Parathyroid adenoma (tissue), 2 donors: ENCODE data around the gene CEP85.

ENCODE experiments used
- H2AFZ ChIP-seq: fragments of 300-600 bp; sonication (generic); one replicate; pipeline ENCODE4 v1.7.0; 2017; ENCODE audit warnings: antibody characterized with exemption, mild to moderate bottlenecking
- H3K27ac ChIP-seq: fragments of 300-600 bp; sonication (generic); one replicate; pipeline ENCODE4 v1.7.0; 2017
- H3K27me3 ChIP-seq: fragments of 300-600 bp; sonication (generic); one replicate; pipeline ENCODE4 v1.7.0; 2017; ENCODE audit warnings: low read length; ENCODE audit not compliant: control insufficient read depth, insufficient read depth
- H3K36me3 ChIP-seq: fragments of 300-600 bp; sonication (generic); one replicate; pipeline ENCODE4 v1.7.0; 2017; ENCODE audit warnings: low read length; ENCODE audit not compliant: control insufficient read depth, insufficient read depth
- H3K4me1 ChIP-seq: fragments of 300-600 bp; sonication (generic); one replicate; pipeline ENCODE4 v1.7.0; 2017; ENCODE audit warnings: control low read depth
- H3K4me2 ChIP-seq: fragments of 300-600 bp; sonication (generic); one replicate; pipeline ENCODE4 v1.7.0; 2017; ENCODE audit warnings: low read length
- H3K4me3 ChIP-seq: fragments of 300-600 bp; sonication (generic); one replicate; pipeline ENCODE4 v1.7.0; 2017; ENCODE audit warnings: low read depth, low read length
- H3K79me2 ChIP-seq: fragments of 300-600 bp; sonication (generic); one replicate; pipeline ENCODE4 v1.7.0; 2017; ENCODE audit warnings: control low read depth
- H3K9ac ChIP-seq: fragments of 300-600 bp; sonication (generic); one replicate; pipeline ENCODE4 v1.7.0; 2017; ENCODE audit warnings: mild to moderate bottlenecking
- H3K9me3 ChIP-seq: fragments of 300-600 bp; sonication (generic); one replicate; pipeline ENCODE4 v1.7.0; 2017; ENCODE audit warnings: low read length; ENCODE audit not compliant: control insufficient read depth
- TF ChIP-seq, protein P1 (sequence below): fragments of 300-600 bp; sonication (generic); IDR thresholded peaks from one replicate; pipeline ENCODE4 v1.7.0; 2017; ENCODE audit warnings: antibody characterized with exemption, mild to moderate bottlenecking
- donor health status: primary hyperparathyroidism.

CEP85 gene

DNA sequence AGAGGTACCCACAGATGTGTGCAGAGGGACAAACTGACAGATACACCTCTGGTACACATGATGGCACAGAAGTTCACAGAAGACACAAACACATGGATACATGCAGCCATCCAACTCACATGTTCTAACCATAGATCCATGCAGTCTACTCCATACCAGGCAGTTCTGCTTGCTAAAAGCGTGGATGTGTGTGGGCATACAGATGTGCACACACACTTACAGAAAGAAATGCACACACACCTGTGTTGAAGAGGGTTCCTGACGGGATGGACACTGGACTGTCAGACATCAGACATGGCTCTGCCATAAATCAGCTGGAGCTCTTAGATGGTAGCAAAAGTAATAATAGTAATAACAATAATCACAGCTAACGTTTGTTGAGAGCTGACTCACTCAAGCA is 90.5 kb downstream of the CEP85 start:
- Histone ChIP-seq H3K4me2 (no peak overlapping the region), H3K4me1 (no peaks in the 10 kb centered on the region), H3K4me3 (no peak overlapping the region), H3K9ac (no peak overlapping the region), H2AFZ (no peak overlapping the region), H3K79me2 (no peaks in the 10 kb centered on the region), H3K36me3 (no peaks in the 10 kb centered on the region), H3K27me3 (no peaks in the 10 kb centered on the region), H3K27ac (no peak overlapping the region), H3K9me3 (no peaks in the 10 kb centered on the region)
- TF ChIP-seq, protein P1, sequence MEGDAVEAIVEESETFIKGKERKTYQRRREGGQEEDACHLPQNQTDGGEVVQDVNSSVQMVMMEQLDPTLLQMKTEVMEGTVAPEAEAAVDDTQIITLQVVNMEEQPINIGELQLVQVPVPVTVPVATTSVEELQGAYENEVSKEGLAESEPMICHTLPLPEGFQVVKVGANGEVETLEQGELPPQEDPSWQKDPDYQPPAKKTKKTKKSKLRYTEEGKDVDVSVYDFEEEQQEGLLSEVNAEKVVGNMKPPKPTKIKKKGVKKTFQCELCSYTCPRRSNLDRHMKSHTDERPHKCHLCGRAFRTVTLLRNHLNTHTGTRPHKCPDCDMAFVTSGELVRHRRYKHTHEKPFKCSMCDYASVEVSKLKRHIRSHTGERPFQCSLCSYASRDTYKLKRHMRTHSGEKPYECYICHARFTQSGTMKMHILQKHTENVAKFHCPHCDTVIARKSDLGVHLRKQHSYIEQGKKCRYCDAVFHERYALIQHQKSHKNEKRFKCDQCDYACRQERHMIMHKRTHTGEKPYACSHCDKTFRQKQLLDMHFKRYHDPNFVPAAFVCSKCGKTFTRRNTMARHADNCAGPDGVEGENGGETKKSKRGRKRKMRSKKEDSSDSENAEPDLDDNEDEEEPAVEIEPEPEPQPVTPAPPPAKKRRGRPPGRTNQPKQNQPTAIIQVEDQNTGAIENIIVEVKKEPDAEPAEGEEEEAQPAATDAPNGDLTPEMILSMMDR = no peak

DNA sequence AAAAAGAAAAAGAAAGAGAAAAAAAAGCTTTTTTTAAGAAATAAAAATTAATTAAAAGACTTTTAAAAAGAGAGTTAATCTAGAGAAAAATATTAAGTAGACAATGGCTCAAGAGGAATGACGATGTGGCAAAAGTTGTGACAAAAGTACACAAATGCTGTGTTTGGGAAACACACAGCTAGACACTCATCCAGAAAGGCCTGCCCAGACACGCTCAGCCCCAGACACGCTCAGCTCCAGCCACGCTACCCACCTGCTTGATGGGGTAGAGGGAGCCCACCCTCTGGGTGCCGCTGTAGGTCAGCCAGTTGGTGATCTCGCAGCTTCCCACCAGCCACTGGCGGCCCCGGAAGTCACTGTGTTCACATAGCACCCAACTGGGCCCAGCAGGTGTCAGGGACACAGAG is 94.0 kb downstream of the CEP85 start:
- no peak overlapping the region for H3K27ac ChIP-seq
- no peak overlapping the region for H3K4me3 ChIP-seq
- TF ChIP-seq, protein P1 = no peak
- no peaks in the 10 kb centered on the region for H3K79me2 ChIP-seq
- no peak overlapping the region for H3K9ac ChIP-seq
- H3K4me1 ChIP-seq = no peaks in the 10 kb centered on the region
- no peak overlapping the region for H3K4me2 ChIP-seq
- H3K9me3 ChIP-seq = no peaks in the 10 kb centered on the region
- no peaks in the 10 kb centered on the region for H3K36me3 ChIP-seq
- no peak overlapping the region for H2AFZ ChIP-seq
- H3K27me3 ChIP-seq = no peaks in the 10 kb centered on the region
